Sigmoid colon (tissue), 4 donors: Measurements from ENCODE around the gene CDON.

Experiments
- POLR2A ChIP-seq, 2 donors: fragments of 450-650 bp; IDR thresholded peaks; one replicate each; pipeline ENCODE4 v1.6.1; 2016; ENCODE audit warnings: antibody characterized with exemption in 2 of 2, mild to moderate bottlenecking in 2 of 2, moderate library complexity in 2 of 2
- POLR2AphosphoS5 ChIP-seq, 4 donors: sonication (generic); formaldehyde crosslinking; IDR thresholded peaks; one replicate each; pipeline ENCODE4 v1.6.1; 2017; ENCODE audit warnings: antibody characterized with exemption in 4 of 4
- TF ChIP-seq, protein P1 (sequence below), 4 experiments: fragments of 450-650 bp in 3 of 4; fragments of 200-600 bp in 1 of 4; IDR thresholded peaks; one replicate each; pipeline ENCODE4 v1.5.1; 2016 to 2019; ENCODE audit warnings: antibody characterized with exemption in 4 of 4, mild to moderate bottlenecking in 3 of 4, moderate library complexity in 2 of 4

DNA sequence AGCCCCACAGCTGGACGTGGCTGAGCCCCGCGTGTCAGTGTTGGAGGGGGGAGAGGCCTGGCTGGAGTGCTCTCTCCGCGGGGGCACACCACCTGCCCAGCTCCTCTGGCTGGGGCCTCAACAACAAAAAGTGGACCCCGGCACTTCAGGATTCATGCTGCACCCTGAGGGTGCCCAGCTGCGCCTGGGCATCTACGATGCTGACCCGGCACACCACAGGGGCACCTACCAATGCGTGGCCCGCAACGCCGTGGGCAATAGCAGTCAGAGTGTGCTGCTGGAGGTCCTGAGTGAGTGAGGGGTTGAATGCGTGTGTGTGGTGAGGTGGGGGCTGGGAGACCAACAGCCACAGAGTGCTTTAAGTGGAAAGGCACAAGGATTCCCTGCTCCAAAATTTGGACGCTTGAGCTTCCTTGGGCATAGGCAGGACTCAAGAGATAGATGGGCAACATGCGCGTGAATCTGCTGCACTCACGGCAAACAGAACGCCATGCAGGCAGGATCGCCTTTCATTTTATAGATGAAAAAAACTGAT is 109.2 kb downstream of the CDON start:
- TF ChIP-seq, protein P1, sequence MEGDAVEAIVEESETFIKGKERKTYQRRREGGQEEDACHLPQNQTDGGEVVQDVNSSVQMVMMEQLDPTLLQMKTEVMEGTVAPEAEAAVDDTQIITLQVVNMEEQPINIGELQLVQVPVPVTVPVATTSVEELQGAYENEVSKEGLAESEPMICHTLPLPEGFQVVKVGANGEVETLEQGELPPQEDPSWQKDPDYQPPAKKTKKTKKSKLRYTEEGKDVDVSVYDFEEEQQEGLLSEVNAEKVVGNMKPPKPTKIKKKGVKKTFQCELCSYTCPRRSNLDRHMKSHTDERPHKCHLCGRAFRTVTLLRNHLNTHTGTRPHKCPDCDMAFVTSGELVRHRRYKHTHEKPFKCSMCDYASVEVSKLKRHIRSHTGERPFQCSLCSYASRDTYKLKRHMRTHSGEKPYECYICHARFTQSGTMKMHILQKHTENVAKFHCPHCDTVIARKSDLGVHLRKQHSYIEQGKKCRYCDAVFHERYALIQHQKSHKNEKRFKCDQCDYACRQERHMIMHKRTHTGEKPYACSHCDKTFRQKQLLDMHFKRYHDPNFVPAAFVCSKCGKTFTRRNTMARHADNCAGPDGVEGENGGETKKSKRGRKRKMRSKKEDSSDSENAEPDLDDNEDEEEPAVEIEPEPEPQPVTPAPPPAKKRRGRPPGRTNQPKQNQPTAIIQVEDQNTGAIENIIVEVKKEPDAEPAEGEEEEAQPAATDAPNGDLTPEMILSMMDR (IDR thresholded peaks at IDR 0.05): no peak
- TF ChIP-seq POLR2A (IDR thresholded peaks at IDR 0.05) (no peak), POLR2AphosphoS5 (IDR thresholded peaks at IDR 0.05) (no peak)
